Skeletal muscle satellite cell (primary cell): ENCODE data around the gene CAPN5.

Source experiments
- H3K27me3 ChIP-seq: 2 replicates; pipeline ENCODE4 v1.7.0; 2013; ENCODE audit warnings: low read length; ENCODE audit not compliant: control insufficient read depth, insufficient read depth
- H3K36me3 ChIP-seq: 2 replicates; pipeline ENCODE4 v1.7.0; 2013; ENCODE audit warnings: mild to moderate bottlenecking, control low read depth, low read length; ENCODE audit not compliant: insufficient read depth
- H3K4me1 ChIP-seq: 2 replicates; pipeline ENCODE4 v1.7.0; 2013; ENCODE audit warnings: low read length; ENCODE audit not compliant: control insufficient read depth, insufficient read depth
- H3K4me2 ChIP-seq: 2 replicates; pipeline ENCODE4 v1.7.0; 2013; ENCODE audit warnings: mild to moderate bottlenecking, low read length
- H3K4me3 ChIP-seq: 2 replicates; pipeline ENCODE4 v1.7.0; 2013; ENCODE audit warnings: low read length
- H3K9ac ChIP-seq: 2 replicates; pipeline ENCODE4 v1.7.0; 2013; ENCODE audit warnings: mild to moderate bottlenecking, low read depth, low read length, moderate library complexity
- H3K9me3 ChIP-seq: replicated peaks from 2 replicates; pipeline ENCODE4 v1.7.0; 2013; ENCODE audit warnings: mild to moderate bottlenecking, control low read depth, low read length

Gene CAPN5

GRCh38 chr11:77107950-77108349, 41.2 kb downstream of the CAPN5 start:
- Histone ChIP-seq H3K4me3 (peak overlapping the region; percentile 49), H3K36me3 (peaks cover 8% of the 10 kb centered on the region), H3K4me1 (peaks cover 63% of the 10 kb centered on the region), H3K9me3 (no peaks in the 10 kb centered on the region), H3K27me3 (no peaks in the 10 kb centered on the region), H3K4me2 (peak overlapping the region; percentile 75), H3K9ac (peak overlapping the region; percentile 5)

DNA sequence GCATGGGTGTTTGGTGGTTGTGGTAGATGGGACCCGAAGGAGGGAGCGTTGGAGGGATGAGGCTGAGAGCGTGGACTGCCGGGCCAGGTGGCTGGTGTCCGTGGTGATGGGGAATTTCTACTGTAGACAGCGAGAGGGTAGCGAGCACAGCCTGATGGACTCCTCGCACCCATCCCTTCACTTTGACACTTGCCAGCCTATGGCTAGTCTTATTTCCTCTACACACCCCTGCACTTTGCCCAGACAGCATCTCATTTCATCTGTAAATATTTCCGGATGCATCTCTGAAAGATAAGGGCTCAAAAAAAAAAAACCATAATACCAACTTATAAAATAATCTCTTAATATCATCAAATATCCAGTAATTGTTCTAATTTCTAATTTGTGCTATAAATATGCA, 41.7 kb downstream of the CAPN5 start:
- Histone ChIP-seq H3K27me3 (no peaks in the 10 kb centered on the region), H3K4me1 (peaks cover 68% of the 10 kb centered on the region), H3K4me2 (peak overlapping the region; percentile 75), H3K4me3 (peak overlapping the region; percentile 48), H3K36me3 (peaks cover 5% of the 10 kb centered on the region), H3K9me3 (no peaks in the 10 kb centered on the region), H3K9ac (no peak overlapping the region)

DNA sequence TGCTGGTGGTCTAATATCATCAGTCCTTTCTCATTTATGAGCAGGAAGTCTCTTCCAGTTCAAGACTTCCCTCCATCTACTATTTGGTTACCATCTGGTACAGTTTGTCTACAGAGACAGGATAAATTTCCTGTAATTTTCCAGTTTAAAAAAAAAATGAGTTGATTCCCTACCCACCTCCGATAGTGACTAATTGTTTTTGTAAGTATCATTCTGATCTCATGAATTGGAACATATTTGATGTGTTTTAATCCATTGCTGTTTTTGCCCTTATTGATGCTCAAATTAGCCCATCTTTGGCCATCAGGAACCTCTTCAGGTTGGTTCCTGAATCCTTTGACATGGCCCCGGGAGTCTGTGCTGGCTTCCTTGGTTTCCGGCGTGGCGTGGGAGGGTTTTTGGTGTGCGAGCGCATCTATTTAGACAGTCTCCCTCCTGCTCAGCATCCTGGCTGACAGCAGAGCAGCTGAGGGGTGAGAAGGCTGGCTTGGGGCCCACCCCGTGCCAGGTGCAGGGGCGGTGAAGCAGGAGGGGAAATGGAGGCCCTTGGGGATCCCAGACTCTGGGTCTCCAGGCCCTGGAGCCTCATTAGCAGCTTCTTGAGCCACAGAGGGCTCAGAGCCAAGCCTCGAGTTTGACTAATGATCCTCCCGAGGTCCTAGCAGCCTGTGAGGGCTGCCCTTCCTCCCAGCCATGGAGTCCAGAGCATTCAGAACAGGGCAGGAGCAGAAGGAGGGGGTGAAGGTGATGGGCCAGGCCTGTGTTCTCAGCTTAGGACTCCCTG, 42.7 kb downstream of the CAPN5 start:
- Histone ChIP-seq H3K4me1 (peaks cover 67% of the 10 kb centered on the region), H3K4me3 (peak overlapping the region; percentile 40), H3K36me3 (peaks cover 4% of the 10 kb centered on the region), H3K9ac (peak overlapping the region; percentile 59), H3K27me3 (no peaks in the 10 kb centered on the region), H3K4me2 (peak overlapping the region; percentile 75), H3K9me3 (no peaks in the 10 kb centered on the region)

DNA sequence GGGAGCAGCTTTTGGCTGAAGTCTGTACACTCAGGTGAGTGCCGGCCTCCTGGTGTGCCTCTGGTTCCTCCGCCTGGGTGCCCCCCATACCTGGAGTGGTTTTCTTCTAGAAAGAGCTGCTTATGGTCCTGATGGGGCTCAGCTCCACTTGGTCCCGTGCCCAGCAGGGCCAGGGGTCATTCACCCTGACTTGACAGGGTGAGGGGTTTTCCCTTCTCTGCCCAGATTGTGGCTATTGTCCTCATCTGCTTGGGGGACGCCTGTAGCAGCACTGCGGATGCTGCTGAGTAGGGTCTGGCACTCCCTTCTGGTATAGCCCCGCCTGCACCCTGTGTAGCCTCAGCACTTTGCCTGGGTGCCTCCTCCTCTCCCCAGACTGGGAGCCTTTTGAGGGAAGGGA, 44.1 kb downstream of the CAPN5 start:
- Histone ChIP-seq H3K27me3 (no peaks in the 10 kb centered on the region), H3K9ac (no peak overlapping the region), H3K4me1 (peaks cover 58% of the 10 kb centered on the region), H3K36me3 (peaks cover 6% of the 10 kb centered on the region), H3K4me2 (no peak overlapping the region), H3K9me3 (no peaks in the 10 kb centered on the region), H3K4me3 (no peak overlapping the region)

GRCh38 chr11:77111277-77111676, 44.5 kb downstream of the CAPN5 start:
- H3K36me3 ChIP-seq: peaks cover 9% of the 10 kb centered on the region
- no peak overlapping the region for H3K4me2 ChIP-seq
- no peaks in the 10 kb centered on the region for H3K9me3 ChIP-seq
- H3K4me1 ChIP-seq: peaks cover 55% of the 10 kb centered on the region
- no peaks in the 10 kb centered on the region for H3K27me3 ChIP-seq
- no peak overlapping the region for H3K4me3 ChIP-seq
- H3K9ac ChIP-seq: no peak overlapping the region

GRCh38 chr11:77111946-77112345, 45.2 kb downstream of the CAPN5 start:
- Histone ChIP-seq H3K4me1 (peaks cover 49% of the 10 kb centered on the region), H3K9me3 (no peaks in the 10 kb centered on the region), H3K36me3 (peaks cover 11% of the 10 kb centered on the region), H3K27me3 (no peaks in the 10 kb centered on the region), H3K9ac (no peak overlapping the region), H3K4me2 (no peak overlapping the region), H3K4me3 (no peak overlapping the region)

DNA sequence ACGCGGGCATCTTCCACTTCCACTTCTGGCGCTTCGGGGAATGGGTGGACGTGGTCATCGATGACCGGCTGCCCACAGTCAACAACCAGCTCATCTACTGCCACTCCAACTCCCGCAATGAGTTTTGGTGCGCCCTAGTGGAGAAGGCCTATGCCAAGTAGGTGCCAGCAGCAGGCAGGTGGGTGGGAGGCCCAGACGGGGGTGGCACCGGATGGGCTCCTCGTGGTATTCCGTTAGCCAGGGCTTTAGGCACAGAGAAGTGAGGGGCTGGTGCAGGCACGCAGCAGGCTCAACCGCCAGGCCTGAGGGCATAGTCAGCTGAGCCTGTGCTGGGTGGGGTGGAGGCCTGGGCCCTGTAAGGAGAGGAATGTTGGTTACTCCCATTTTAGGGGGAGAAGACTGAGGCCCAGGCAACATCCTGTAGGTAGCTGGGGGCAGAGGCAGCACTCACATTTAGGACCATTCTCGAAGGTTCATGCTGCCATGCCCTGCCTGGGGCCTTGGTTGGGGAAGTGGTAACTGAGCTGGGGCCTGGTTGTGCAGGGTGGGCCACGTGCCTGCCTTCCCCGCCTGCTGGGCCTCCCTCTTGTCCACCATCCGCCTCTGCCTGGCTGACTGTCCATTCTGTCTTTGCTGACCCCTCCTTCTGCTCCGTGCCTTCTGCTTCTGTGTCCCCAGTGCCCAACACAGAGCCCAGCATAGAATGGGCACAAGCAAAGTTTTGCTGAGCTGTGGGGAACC, 46.0 kb downstream of the CAPN5 start:
- no peaks in the 10 kb centered on the region for H3K27me3 ChIP-seq
- peaks cover 12% of the 10 kb centered on the region for H3K36me3 ChIP-seq
- no peak overlapping the region for H3K9ac ChIP-seq
- H3K4me3 ChIP-seq: no peak overlapping the region
- peaks cover 41% of the 10 kb centered on the region for H3K4me1 ChIP-seq
- no peaks in the 10 kb centered on the region for H3K9me3 ChIP-seq
- no peak overlapping the region for H3K4me2 ChIP-seq

DNA sequence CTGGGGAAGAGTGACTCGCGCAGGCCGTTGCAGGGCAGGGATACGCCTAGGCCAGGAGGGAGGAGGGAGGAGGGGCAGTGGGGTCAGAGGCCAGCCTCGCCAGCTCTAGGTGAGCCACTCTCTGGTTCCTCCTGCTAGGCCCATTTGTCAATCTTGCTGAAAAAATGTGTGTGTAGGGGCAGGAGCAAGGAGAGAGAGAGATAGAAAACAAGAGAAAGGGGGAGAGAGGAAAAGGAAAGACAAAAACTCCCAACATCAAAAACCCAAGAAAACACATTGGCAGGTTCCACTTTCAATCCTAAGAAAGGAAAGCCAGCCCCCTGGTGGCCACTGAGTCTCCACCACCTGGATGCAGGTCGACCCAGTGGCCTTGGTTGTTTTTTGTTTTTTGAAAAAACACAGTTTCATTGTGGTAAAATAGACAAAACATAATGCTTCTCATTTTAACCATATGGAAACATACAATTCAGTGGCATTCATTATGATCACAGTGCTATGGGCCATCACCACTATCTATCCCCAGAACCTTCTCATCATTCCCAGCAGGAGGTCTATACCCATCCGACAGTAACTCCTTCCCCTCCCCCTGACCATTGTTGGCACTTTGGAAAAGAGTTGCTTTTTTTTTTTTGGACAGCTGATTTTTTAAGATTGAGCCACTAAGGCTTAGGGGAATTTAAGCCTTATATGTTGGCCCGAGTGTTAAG, 46.8 kb downstream of the CAPN5 start:
- Histone ChIP-seq H3K36me3 (peaks cover 19% of the 10 kb centered on the region), H3K4me2 (no peak overlapping the region), H3K27me3 (no peaks in the 10 kb centered on the region), H3K9me3 (no peaks in the 10 kb centered on the region), H3K9ac (no peak overlapping the region), H3K4me1 (peaks cover 33% of the 10 kb centered on the region), H3K4me3 (no peak overlapping the region)

DNA sequence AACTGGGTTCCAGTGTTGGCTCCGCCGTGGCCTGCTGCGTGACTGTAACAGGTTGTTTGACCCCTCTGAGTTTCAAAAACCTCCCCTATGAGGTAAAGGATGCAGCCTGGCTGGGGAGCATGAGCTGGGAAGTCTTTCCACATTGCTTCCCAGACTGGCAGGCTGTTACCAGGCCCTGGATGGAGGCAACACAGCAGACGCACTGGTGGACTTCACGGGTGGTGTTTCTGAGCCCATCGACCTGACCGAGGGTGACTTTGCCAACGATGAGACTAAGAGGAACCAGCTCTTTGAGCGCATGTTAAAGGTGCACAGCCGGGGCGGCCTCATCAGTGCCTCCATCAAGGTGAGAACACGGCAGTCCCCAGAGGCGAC, 47.3 kb downstream of the CAPN5 start:
- H3K4me2 ChIP-seq: no peak overlapping the region
- peaks cover 28% of the 10 kb centered on the region for H3K4me1 ChIP-seq
- peaks cover 25% of the 10 kb centered on the region for H3K36me3 ChIP-seq
- no peak overlapping the region for H3K4me3 ChIP-seq
- H3K9me3 ChIP-seq: no peaks in the 10 kb centered on the region
- H3K9ac ChIP-seq: no peak overlapping the region
- H3K27me3 ChIP-seq: no peaks in the 10 kb centered on the region

DNA sequence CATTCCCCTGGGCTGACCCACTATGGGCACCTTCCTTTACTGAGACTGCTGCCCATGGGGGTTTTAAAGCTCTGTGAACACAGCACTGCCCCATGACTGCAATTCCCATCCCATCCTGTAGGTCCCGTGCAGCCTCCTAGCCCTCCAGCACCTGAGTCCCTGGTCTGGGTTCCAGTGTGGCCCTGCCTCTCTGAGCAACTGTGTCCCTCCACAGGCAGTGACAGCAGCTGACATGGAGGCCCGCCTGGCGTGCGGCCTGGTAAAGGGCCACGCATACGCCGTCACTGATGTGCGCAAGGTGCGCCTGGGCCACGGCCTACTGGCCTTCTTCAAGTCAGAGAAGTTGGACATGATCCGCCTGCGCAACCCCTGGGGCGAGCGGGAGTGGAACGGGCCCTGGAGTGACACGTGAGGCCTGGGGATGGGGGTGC, 48.4 kb downstream of the CAPN5 start:
- H3K4me2 ChIP-seq: no peak overlapping the region
- no peak overlapping the region for H3K9ac ChIP-seq
- H3K4me1 ChIP-seq: peaks cover 17% of the 10 kb centered on the region
- peaks cover 33% of the 10 kb centered on the region for H3K36me3 ChIP-seq
- H3K27me3 ChIP-seq: no peaks in the 10 kb centered on the region
- no peak overlapping the region for H3K4me3 ChIP-seq
- no peaks in the 10 kb centered on the region for H3K9me3 ChIP-seq

- peaks cover 9% of the 10 kb centered on the region for H3K4me1 ChIP-seq
- no peaks in the 10 kb centered on the region for H3K9me3 ChIP-seq
- no peak overlapping the region for H3K4me3 ChIP-seq
- no peak overlapping the region for H3K9ac ChIP-seq
- H3K4me2 ChIP-seq: no peak overlapping the region
- H3K36me3 ChIP-seq: peaks cover 41% of the 10 kb centered on the region
- H3K27me3 ChIP-seq: no peaks in the 10 kb centered on the region
Measured at GRCh38 chr11:77115956-77116355, 49.2 kb downstream of the CAPN5 start.
